ENCODE data around the gene DIS3L2.
"Not testable (repeated sequence)": the region's sequence is repeated elsewhere in the genome, so short reads cannot be mapped to it uniquely, and the experiment has no call there.

DIS3L2 gene

DNA sequence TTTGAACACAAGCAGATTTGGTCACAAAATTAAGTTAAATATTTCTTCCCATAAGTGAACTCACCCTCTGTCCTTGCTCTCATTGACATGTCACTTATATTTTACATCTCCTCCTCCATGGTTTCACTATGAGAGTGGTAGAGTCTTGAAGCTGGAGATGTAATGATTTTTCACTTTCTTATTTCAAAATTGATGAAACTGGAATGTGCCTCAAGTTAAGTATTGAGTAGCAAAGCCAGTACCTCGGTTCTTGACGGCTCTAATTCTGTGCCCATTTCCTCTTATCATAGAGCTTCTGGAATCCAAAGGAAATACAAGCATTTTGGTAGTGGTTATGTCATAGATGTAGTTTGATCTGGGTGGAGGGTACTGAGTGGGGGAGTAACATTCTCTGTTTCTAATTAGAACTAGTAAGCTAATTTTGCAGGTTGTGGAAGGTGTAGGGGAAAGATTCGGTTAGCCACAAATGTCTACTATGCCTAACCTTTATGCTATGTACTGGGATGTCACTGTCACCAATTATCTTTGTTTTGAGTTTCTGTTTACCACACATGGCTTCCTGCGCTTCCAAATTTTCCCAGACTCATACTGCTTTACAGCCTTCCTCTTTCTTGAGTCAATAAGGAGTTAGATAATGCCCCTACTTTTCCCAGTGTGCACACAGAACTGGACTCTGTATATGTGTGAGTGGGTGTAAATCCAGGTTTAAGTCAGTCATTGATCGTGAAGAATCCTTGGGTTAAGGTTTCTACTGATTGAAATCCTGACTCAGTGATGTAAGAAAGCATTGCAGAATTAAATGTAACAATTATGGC lies 96.8 kb downstream of the DIS3L2 start:
- no peak for DNase-seq (ENCODE audit: low read depth)

DNA sequence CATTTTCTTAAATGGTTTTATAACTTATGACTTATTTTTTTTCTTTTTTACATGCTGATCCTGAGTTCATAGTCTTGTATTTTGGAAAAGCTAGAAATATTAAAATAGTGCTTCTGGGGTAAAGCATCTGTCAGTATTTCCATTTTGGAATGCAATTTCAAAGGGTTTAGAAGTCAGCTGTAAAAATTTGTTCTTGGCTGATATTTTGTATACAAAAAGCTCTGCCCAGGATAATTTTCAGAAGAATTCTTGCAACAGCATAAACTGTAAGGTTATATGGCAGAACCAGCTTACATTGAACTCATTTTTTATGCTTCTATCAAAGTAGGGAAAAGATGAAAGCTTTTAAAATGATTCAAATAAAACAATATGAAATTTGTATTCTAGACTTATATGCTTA lies 97.4 kb downstream of the DIS3L2 start:
- no peak for DNase-seq (ENCODE audit: low read depth)

DNA sequence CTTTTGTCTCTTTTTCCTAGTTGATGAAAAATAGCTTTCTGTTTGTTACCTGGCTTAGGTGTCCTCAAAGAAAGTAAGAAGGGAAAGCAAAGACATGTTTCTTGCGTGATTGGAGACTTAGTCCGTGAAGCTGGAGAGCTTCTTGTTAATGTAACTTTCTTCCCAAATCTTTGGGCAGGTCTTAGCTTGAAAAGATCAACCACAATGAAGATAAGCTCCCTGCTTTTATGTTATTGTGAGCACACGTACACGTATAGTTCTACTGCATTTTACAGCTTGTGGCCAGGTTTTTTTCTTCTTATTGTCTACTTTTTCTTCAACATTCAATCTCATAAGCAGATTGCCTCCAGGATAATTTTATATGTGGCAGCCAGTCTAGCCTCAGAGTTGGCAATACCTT lies 99.8 kb downstream of the DIS3L2 start:
- DNase-seq (ENCODE audit: low read depth) = no peak

DNA sequence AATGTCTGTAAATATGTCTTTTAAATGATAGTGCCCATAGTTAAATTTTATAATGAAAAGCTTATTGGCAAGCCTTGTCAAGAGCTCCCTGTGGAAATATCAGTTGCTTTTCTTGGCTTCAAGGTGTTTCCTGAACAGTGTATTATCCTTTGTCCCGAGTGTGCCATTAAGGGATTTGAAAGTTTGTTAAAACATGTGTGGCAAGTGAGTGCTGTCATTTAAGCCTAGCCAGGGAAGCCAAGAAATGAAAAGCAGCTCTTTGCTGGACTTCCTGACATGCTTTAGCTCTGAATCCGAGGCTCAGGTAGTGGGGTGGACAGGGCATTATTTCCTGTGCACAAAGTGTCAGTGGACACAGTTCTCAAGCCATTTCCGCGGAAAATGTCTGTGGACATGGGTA lies 111.5 kb downstream of the DIS3L2 start:
- DNase-seq (ENCODE audit: low read depth) = no peak

DNA sequence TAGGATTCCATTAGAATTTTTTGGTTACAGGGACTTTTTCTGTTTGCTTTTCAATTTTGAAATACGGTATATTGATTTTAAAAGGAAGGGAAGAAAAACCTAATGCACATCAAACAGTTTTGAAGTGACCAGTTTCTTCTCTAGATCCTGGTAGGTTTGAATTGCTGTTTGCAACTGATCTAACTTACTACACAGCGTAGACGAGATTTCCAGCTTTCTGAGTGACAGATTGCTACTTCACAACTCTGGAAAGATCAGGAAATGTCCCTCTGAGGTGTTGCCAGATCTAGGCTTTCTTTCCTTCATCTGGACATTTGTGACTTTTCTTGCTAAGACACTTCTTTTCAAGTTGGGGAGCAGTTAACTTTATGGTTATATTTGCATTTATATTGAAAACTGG lies 112.2 kb downstream of the DIS3L2 start:
- no peak for DNase-seq (ENCODE audit: low read depth)

DNA sequence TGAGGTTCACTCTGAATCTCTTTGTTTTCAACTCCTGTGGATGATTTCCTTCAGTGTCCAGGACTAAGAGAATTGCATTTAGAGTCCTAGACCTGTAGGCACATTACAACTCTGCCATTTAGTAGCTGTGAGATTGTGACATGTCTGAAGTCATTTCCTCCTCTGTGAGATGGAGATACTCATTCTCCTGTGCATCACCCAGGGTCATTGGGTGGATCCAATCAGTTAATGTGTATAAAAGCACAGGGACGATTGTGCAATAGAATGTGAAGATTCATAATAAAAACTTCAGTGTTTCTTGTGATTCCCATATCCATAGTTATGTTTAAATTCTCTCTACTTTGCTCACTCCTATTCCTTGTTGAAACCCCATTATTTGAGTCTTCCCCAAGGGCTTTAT lies 113.6 kb downstream of the DIS3L2 start:
- DNase-seq (ENCODE audit: low read depth) = no peak

DNA sequence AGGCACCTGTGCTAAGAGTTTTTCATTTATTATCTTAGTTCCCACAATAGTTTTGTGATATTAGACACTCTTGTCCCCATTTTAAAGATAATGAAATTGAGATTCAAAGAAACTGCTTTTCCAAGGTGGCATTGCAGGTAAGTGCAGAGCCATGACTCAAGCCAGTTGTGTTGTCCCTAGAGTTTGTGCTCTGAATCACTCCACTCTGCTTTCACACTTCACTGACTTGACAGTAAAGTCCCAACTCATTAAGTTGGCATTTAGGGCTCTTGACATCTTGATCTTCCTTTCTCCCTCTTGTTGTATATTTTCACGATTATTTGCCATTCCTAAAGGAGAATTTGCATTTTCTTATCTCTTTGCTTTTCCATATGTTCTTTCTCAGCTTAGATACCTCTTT lies 114.3 kb downstream of the DIS3L2 start:
- DNase-seq (ENCODE audit: low read depth) = no peak

DNA sequence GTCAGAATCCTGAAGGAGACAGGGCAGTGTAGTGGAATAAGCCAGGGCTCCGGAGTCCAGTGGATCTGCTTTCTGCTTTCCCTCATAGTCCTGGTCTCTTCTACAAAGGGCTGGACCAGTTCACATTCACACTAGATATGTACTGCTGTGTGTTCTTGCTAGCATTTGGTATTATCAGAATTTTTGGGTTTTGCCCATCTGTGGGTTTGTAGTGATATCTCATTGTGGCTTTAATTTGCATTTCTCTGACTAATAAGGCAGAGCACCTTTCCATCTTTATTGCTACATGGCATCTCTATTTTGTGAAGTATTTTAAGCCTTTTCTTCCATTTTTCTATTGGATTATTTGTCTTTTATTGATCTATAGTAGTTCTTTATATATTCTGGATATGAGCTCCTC lies 114.8 kb downstream of the DIS3L2 start:
- DNase-seq (ENCODE audit: low read depth) = no peak

DNA sequence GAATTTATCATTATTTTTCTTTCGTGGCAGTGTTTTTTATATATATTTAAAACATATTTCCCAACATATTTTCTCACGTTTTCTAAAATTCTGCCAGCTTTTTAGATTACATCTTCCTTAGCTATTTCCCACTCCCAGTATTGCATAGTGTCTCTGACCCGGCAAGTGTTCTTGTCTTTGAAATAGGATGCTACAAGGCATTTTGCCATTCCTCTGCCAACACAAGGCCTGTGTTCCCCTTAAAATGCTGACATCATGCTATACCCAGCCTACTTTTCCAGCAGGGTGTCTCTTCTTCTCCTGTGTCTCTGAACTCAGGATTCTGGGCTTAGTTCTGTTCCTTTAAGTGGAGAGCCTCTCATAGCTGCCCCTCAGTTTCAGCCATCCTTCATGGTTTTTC lies 115.2 kb downstream of the DIS3L2 start:
- no peak for DNase-seq (ENCODE audit: low read depth)

DNA sequence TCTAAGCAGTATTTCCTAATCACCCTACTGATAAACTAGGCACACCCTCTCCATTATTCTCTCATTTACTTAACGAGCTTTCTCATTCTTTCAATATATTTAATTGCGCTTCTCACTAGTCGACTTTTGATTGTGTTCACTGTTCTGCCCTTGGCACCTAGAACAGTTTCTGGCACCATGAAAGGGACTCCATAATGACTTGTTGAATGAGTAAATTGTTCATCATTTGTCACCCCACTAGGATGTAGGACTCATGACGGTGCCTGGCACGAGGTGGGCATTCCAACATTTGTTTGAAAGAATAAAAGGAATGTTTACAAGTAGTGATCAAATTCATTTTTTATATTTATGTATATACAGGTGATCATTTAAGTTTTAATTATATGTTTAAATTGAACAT lies 123.7 kb downstream of the DIS3L2 start:
- DNase-seq (ENCODE audit: low read depth) = no peak

DNA sequence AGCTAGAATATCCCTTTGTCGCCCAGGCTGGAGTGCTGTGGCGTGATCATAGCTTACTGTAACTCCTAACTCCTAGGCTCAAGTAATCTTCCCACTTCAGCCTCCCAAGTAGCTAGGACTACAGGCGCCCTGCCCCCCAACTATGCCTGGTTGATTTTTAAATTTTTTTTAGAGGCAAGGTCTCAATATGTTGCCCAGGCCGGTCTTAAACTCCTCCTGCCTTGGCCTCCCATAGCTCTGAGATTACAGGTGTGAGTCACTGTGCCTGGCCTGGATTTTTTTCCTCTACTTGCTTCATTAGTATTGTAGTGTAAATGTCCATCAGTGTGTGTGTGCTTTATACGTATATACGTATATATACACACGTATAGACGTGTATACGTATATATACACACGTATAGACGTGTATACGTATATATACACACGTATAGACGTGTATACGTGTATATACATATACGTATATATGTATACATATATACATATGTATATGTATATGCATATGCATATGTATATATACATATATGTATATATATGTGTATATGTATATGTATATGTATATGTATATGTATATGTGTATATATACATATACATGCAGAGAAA lies 124.4 kb downstream of the DIS3L2 start:
- no peak for DNase-seq (ENCODE audit: low read depth)

DNA sequence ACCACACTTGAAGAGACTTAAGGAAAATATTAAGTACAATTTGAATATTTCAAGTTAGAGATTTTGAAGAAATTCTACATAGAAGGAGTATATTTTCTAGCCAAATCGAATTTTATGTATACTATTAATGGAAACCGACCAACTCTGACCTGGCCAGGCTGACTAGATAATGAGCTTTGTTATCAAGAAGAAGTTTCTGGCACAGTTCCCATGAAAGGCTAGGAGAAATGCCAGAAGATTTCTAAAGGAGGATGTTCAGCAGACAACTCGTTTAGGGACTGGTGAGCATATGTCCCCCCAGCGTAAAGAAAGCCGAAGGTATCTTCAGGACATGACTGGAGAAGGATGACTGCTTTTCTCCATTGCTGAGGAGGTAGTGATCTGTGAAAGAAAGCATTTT lies 127.3 kb downstream of the DIS3L2 start:
- DNase-seq (ENCODE audit: low read depth) = no peak

DNA sequence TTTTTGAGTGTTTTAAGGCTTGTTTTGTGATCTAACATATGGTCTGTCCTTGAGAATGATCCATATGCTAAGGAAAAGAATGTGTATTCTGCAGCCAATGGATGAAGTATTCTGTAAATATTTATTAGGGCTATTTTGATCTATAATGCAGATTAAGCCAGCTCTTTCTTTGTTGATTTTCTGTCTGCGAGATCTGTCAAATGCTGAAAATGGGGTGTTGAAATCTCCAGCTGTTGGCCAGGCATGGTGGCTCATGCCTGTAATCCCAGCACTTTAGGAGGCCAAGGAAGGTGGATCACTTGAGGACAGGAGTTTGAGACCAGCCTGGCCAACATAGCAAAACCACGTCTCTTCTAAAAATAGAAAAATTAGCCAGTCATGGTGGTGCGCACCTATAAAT lies 132.7 kb downstream of the DIS3L2 start:
- no peak for DNase-seq (ENCODE audit: low read depth)

DNA sequence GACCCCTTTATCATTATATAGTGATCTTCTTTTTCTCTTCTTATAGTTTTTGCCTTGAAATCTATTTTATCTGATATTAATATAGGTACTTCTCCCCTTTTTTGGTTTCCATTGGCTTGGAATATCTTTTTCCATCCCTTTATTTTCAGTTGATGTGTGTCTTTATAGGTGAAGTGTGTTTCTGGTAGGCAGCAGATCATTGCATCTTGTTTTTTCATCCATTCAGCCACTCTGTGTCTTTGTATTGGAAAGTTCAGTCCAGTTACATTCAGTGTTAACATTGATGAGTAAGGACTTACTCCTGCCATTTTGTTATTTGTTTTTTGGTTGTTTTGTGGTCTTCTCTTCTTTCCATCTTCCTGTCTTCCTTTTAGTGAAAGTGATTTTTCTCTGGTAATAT lies 133.4 kb downstream of the DIS3L2 start:
- no peak for DNase-seq (ENCODE audit: low read depth)

DNA sequence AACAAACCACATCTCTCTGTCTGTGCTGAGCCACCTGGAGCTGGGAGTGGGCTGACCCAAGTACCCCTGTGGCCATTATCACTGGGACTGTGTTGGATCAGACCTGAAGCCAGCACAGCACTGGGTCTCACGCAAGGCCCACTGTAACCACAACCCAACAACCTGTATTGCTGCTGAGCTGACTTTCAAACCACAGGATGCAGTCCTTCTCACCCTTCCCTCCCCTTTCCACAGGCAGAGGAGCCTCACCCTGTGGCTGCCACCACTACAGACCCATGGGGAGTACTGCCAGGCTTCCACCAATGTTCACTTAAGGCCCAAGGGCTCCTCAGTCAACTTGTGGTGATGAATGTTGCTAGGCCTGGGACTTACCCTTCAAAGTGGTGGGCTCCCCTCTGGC lies 135.7 kb downstream of the DIS3L2 start:
- no peak for DNase-seq (ENCODE audit: low read depth)

DNA sequence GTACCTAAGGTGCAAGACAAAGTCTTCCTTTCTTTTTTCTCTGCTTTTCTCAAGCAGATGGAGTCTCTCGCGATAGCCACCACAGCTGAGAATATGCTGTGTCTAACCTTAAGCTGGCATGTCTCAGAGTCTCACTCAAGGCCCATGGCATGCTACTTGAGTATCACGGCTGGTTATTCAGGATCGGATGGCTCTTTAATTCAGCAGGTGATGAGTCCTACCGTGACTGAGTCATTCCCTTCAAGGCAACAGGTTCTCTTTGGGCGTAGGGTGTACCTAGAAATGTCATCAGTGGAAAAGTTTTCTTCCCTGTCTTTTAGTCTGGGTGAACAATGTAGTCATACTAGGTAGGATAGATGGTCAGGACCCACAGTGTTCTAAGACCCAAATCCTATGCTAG lies 136.2 kb downstream of the DIS3L2 start:
- DNase-seq (ENCODE audit: low read depth) = no peak

DNA sequence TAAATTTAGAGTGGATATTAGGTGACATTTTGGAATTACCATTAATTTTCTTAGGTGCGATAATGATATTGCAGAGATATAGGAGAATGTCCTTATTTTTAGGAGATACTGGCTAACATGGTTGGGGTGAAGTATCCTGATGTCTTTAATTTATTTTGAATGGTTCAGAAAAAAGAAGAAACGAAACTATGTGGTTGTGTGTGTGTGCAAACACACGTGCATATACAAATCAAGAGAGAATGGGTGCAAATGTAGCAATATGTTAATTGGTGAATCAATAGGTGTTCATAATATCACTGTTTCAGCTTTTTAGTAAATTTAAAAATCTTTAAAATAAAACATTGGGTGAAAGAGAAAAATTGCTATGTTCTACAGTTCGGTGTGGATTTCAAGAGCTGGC lies 140.9 kb downstream of the DIS3L2 start:
- no peak for DNase-seq (ENCODE audit: low read depth)

DNA sequence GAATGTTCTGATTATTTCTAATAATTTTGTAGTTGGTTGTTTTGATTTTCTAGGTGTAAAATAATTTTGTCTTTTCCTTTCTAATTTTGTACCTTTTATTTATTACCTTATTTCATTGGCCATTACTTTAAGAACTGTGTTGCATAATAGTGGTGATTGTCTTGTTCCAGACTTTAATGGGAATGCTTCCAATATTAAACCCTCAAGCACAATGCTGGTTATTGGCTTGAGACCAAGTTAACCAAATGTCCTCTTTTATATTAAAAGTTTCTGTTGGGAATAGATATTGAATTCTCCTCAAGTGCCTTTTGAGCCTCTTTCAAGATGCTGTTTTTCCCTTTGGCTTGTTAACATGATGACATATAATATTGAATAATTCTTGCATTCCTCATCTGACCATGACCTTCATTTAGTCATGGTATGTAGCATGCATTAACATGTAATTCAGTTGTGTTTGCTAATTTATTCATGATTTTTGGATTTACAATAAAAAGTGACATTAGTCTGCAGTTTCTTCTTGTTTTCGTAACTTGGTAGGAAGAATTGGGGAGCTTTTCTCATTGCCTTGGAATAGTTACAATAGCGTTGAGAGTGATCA lies 141.7 kb downstream of the DIS3L2 start:
- DNase-seq (ENCODE audit: low read depth) = no peak

DNA sequence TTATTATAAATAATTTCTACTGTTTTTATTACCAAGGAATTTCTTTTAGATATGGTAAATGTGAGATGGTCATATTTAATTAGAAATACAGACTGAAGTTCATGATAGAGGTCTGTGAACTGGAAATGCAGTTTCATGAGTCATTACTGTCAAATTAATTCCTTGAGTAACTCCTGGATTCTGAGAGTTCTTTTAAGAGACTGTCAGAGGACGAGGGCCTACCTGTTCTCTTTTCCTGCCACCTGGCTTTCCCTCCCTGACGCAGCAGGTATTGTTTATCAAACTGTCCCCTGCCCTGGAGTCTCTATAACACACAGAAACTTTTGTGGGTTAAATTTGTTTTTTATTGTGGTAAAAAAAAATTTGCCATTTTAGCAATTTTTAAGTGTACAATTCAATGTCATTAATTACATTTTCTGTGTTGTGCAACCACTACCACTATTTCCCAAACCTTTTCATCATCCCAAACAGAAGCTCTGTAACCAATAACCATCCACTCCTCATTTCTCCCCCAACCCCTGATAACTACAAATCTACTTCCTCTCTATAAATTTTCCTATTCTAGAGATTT lies 142.6 kb downstream of the DIS3L2 start:
- DNase-seq (ENCODE audit: low read depth) = no peak

DNA sequence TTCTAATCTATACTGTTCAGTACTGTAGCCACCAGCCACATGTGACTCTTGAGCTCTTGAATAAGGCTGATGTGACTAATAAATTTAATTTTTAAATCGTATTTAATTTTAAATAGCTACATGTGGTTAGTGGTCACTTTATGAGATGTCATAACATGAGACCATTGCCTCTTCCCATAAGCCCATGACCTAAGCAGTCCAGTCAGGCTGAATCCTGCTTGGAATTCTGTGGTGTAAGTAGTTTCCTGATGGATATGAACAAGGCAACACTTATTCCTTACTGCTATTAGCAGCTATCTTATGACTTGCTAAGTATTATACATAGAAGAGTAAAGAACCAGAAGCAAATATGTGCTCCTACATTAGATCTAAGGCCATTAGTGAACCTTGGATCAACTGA lies 150.0 kb downstream of the DIS3L2 start:
- DNase-seq (ENCODE audit: low read depth) = no peak

DNA sequence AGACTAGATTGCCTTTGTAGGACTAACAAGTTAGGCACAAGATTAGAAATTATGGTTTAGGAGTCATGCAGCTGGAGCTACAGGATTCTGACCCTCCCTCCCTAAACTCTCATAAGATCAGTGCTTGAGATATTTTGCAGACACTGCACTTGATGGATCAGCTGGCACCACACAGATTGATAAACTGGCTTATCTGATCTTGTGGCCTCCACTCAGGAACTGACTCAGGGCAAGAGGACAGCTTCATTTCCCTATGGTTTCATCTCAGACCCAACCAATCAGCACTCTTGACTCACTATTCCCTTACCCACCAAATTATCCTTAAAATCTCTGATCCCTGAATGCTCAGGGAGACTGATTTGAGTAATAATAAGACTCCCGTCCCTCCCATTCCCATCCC lies 152.3 kb downstream of the DIS3L2 start:
- DNase-seq (ENCODE audit: low read depth) = no peak

DNA sequence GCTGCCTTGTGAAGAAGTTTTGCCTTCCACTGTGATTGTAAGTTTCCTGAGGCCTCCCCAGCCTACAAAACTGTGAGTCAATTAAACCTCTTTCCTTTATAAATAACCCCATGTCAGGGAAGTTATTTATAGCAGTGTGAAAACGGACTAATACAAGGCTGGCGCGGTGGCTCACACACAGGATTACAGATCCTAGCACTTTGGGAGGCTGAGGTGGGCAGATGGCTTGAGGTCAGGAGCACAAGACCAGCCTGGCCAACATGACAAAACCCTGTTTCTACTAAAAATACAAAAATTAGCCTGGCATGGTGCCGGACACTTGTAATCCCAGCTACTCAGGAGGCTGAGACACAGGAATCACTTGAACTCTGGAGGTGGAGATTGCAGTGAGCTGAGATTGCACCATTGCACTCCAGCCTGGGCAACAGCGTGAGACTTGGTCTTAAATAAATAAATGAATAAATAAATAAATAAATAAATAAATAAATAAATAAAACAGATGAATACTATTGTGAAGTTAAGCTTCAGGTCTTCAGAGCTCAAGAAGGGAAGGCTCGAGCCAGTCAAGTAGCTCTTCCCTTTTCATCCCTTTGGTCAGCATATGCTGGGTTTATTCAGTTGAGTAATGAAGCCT lies 154.3 kb downstream of the DIS3L2 start:
- not testable (repeated sequence) for DNase-seq (ENCODE audit: low read depth)

DNA sequence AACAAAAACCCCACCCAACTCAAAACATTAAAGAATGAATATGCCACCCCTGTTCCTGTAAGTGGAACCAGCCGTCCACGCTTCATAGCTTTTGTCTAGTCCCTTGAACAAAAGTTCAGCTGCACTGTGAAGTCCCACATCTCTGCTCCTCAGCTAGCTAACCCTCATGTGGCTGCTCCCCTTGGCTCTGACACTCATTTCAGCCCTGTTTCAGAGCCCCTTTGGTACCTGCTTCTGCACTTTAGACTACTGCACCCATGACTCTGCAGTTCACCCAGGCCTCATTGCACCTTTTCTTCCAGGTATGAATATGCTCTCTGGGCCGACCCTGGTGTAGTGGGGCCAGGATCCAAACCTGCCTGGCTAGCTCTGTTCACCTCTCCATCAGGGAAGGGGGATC lies 155.3 kb downstream of the DIS3L2 start:
- DNase-seq (ENCODE audit: low read depth) = no peak
